HG02938 (cell line): ENCODE measurements around the gene SHLD2.
A peak's percentile ranks its signal among the peaks of the same experiment; 100 is the strongest.
"Not testable (repeated sequence)": the region's sequence is repeated elsewhere in the genome, so short reads cannot be mapped to it uniquely, and the experiment has no call there.

ENCODE experiments used
- ATAC-seq: cut with Tn5 transposase; IDR thresholded peaks from one replicate; pipeline ENCODE4 v1.9.1; 2021; ENCODE audit warnings: mild to moderate bottlenecking, moderate library complexity; ENCODE audit not compliant: unreplicated experiment

Gene SHLD2, protein sequence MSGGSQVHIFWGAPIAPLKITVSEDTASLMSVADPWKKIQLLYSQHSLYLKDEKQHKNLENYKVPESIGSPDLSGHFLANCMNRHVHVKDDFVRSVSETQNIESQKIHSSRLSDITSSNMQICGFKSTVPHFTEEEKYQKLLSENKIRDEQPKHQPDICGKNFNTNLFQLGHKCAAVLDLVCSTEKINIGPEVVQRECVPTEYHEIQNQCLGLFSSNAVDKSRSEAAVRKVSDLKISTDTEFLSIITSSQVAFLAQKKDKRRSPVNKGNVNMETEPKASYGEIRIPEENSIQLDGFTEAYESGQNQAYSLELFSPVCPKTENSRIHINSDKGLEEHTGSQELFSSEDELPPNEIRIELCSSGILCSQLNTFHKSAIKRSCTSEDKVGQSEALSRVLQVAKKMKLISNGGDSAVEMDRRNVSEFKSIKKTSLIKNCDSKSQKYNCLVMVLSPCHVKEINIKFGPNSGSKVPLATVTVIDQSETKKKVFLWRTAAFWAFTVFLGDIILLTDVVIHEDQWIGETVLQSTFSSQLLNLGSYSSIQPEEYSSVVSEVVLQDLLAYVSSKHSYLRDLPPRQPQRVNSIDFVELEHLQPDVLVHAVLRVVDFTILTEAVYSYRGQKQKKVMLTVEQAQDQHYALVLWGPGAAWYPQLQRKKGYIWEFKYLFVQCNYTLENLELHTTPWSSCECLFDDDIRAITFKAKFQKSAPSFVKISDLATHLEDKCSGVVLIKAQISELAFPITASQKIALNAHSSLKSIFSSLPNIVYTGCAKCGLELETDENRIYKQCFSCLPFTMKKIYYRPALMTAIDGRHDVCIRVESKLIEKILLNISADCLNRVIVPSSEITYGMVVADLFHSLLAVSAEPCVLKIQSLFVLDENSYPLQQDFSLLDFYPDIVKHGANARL

DNA sequence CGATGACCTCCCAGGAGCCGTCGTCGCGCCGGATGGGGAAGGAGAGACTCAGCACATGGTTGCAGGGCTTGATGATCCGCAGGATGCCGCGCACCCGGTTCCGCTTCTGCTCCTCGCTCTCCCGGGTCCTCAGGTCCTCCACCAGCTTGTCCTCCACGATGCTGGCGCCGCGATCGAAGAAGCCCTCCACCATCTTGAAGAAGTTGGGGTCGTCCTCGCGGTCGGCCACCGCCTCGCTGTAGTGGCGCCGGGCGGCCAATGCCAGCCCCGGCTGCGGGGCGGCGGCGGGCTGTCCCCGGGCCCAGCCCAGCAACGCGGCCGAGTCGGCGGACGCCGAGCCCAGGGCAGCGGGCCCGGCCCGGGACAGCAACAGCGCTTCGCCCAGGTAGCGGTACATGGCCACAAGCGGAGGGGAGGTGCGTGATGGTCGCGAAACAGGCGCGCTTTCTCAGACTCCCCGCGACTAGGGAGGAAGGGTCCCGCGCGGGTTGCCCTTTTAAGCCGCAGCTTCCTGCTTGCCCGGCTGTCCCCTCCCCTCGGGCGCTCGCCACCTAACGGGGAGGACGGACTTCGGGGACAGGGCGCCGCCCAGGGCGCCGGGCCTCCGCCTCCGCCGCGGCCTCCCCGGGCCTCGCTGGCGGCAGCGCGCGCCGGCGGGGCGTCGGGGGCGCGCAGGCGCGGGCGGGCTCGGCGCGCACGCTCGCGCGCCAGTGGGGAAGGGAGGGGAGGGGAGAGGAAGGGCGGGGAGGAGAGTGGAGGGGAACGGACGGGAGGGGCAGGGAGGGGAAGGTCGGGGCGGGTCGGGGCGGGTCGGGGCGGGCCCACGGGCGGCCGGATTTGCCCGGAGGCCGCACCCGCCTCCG lies at the start of gene SHLD2, which contains the start of gene GLUD1:
TSS of gene SHLD2 (plus strand) at position 834 of the 863 bp plus-strand sequence. CDS start 56,149 bp downstream, outside the sequence.
TSS of gene GLUD1 (minus strand) at position 471 of the 863 bp plus-strand sequence. CDS start at position 397, 74 bp downstream.
- peak; percentile 47 for ATAC-seq

DNA sequence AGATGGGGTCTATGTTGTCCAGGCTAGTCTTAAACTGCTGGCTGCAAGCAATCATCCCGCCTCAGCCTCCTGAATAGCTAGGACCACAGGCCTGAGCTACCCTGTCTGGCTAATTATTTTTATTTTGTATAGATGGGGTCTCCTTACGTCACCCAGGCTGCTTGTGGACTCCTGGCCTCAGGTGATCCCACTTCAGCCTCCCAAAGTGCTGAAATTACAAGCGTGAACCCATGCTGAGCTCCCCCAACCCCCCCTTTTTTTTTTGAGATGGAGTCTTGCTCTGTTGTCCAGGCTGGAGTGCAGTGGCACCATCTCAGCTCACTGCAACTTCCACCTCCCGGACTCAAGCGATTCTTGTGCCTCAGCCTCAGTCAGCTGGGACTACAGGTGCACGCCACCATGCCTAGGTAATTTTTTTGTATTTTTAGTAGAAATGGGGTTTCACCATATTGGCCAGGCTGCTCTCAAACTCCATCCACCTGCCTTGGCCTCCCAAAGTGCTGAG lies 49.5 kb upstream of the SHLD2 start:
- ATAC-seq: no peak

DNA sequence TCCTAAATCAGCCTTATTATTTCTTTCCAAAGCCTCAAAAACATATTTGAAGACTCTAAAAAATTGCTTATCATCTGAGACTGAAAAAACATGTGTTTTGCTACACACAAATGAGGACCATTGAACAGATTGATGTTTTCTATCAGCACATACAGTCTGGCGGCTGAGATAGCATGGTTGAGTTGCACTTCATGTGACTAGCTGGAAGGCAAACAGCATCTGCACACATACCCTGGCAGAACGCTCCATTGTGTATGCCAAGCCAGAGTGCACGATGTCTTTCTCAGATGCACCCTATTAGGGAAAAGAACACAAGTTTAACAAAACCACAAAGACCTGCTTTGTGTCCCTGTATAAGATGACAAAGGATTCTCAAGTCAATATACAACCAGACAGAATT lies 41.9 kb upstream of the SHLD2 start:
- no peak for ATAC-seq

GRCh38 chr10:87053577-87054181 lies 41.3 kb upstream of the SHLD2 start:
- no peak for ATAC-seq

GRCh38 chr10:87054373-87055295 lies 40.4 kb upstream of the SHLD2 start:
- no peak for ATAC-seq

GRCh38 chr10:87058171-87058570 lies 36.8 kb upstream of the SHLD2 start:
- no peak for ATAC-seq

GRCh38 chr10:87059401-87059800 lies 35.6 kb upstream of the SHLD2 start:
- ATAC-seq: no peak

DNA sequence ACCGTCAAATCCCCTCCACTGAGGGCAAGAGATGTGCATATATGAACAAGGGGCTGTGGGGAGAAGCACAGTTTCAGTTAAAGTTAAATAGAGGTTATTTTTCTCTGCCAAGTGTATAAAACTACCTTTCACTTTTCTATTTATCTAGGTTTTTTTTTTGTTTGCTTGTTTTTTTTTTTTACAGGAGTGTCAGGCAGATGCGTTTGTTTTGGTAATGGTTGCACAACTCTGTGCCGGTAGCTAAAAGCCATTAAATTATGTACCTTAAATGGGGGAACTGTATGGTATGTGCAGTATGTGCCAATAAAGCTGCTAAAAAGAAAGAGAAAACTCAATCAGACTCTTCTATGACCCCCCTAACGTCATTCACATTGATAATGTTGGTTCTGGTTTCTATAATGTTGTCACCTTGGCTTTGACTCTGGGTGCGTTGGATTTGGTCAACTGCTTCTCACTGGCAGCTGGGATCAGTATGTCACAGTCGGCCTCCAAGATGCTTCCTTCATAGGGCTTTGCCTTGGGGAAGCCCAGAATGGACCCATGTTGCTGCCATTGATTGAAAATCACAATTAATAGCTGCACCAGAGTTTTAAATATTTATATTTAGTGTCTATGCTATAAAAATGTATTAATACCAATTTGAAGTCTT lies 34.6 kb upstream of the SHLD2 start:
- no peak for ATAC-seq

GRCh38 chr10:87064651-87065050 lies 30.4 kb upstream of the SHLD2 start:
- no peak for ATAC-seq

DNA sequence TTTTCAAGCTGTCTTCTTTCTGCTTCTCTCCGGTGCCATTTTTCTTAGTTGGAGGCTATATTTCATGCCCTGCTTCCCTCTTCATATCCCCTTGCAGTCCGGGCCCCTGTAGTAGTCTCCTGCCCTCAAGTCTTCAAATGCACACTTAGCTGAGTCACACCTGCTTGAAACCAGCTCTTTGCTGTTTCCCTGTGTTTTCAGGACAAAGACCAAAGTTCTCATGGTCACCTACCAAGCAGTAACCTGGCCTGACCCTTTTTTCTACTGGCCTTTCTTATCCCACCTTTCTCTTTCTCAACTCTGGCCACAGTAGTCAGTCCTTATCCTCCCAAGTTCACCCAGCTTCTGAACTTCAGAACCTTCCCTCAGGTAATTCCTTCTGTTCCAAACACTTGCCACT lies 28.8 kb upstream of the SHLD2 start:
- ATAC-seq: no peak

GRCh38 chr10:87066865-87067264 lies 28.1 kb upstream of the SHLD2 start:
- no peak for ATAC-seq

- no peak for ATAC-seq
These were observed 26.7 kb upstream of the SHLD2 start for GRCh38 chr10:87068281-87068680.

DNA sequence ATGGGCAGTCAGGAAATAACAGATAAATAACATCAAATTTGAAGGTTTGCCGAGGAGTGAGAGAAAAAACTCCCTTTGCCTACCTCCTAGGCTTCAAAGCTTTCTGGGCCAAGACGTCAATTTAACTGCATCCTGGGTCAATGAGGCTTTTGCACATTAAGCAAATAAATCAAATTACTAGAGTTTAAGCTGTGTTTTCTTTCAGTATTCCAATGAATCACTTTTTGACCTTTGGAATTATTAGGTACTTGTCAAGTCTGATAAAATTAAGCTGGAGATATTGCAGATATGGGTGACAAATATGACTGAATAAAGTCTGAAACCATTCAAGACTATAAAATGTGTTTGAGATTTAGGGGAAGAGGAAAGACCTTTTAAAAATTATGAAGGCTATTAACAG lies 22.6 kb upstream of the SHLD2 start:
- no peak for ATAC-seq

GRCh38 chr10:87076421-87076820 lies 18.6 kb upstream of the SHLD2 start:
- not testable (repeated sequence) for ATAC-seq

DNA sequence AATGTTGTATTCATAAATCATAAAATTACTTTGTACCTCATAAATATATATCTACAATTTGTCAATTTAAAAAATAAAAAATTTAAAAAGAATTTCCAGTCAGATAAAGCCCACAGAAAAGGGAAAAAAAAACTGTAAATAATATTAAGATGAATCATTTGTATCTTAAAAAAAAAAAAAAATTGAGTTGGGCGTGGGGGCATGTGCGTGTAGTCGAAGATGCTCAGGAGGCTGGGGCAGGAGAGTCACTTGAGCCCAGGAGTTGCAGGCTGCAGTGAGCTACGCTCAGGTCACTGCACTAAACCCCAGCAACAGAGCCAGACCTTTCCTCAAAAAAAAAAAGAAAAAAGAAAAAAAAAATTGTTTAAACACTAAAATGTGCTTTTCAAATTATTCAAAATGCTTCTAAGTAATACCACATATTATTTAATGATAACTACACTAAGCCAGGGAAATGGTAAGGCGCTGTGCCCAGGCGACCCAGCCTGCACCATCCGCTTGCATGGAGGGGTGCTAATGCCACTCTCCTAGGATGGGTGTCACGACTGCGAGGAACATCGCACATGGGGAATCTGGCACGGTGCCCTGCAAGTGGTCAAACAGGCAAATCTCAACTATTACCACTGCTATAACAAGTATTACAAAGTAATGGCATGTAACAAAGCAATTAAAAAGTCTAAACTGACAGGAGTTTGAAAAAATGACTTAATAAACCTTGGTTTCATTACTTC lies 15.7 kb upstream of the SHLD2 start:
- ATAC-seq: no peak

DNA sequence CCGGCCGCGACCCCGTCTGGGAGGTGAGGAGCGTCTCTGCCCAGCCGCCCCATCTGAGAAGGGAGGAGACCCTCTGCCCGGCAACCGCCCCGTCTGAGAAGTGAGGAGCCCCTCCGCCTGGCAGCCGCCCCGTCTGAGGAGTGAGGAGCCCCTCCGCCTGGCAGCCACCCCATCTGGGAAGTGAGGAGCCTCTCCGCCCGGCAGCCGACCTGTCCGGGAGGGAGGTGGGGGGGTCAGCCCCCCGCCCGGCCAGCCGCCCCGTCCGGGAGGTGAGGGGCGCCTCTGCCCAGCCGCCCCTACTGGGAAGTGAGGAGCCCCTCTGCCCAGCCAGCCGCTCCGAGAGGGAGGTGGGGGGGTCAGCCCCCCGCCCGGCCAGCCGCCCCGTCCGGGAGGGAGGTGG lies 14.4 kb upstream of the SHLD2 start:
- ATAC-seq: not testable (repeated sequence)

GRCh38 chr10:87081574-87081973 lies 13.4 kb upstream of the SHLD2 start:
- ATAC-seq: not testable (repeated sequence)

GRCh38 chr10:87082219-87082618 lies 12.8 kb upstream of the SHLD2 start:
- ATAC-seq: not testable (repeated sequence)
